IMR-90 (cell line): Measurements from ENCODE around the gene HEXA. TPM values are rescaled to one million over a fixed set of nuclear protein-coding genes. Genes with fewer than 3 reads are reported as not detected.

ENCODE experiments used
- ATAC-seq: fragments of 200-7000 bp; cut with Tn5 transposase; 2 replicates; pipeline ENCODE4 v1.9.1; 2020; ENCODE audit warnings: low read depth, mild to moderate bottlenecking, moderate library complexity
- BruUV-seq: library from RNA; stranded (reverse); fragments of 400-500 nt; replicated peaks from 2 replicates; lab custom pipeline; 2021; lab: Mats Ljungman, UMichigan
- CTCF ChIA-PET: fragments of 300-600 bp; formaldehyde crosslinking; extraction: SDS; loops from one replicate; lab custom pipeline; 2021; ENCODE audit warnings: antibody characterized with exemption; lab: Yijun Ruan, JAX
- POLR2A ChIA-PET: fragments of 300-600 bp; sonication (Branson Sonifier 250); formaldehyde crosslinking; loops from one replicate; lab custom pipeline; 2022; ENCODE audit warnings: antibody characterized with exemption; ENCODE audit not compliant: unreplicated experiment; lab: Charles Lee
- DNase-seq: peaks from one replicate; pipeline ENCODE4 v3.0.0; 2013
- H2AFZ ChIP-seq: replicated peaks from 2 replicates; pipeline ENCODE3; 2013; ENCODE audit warnings: low read length, mild to moderate bottlenecking; ENCODE audit not compliant: poor library complexity
- H2AK5ac ChIP-seq: 2 replicates; pipeline ENCODE4 v1.6.1; 2013; ENCODE audit warnings: low read depth, low read length, inconsistent platforms
- H2AK9ac ChIP-seq: replicated peaks from 2 replicates; pipeline ENCODE3; 2013; ENCODE audit warnings: mild to moderate bottlenecking, low read depth, low read length, moderate library complexity; ENCODE audit not compliant: poor library complexity
- H2BK120ac ChIP-seq: 2 replicates; pipeline ENCODE4 v1.6.1; 2013; ENCODE audit warnings: low read depth, low read length, inconsistent platforms
- H2BK15ac ChIP-seq: 3 replicates; pipeline ENCODE4 v1.6.1; 2013; ENCODE audit warnings: low read depth, low read length, inconsistent platforms
- H2BK20ac ChIP-seq: 2 replicates; pipeline ENCODE4 v1.6.1; 2013; ENCODE audit warnings: low read depth, mild to moderate bottlenecking, inconsistent platforms, low read length, moderate library complexity
- H2BK5ac ChIP-seq: 2 replicates; pipeline ENCODE4 v1.6.1; 2013; ENCODE audit warnings: mild to moderate bottlenecking, low read depth, low read length, inconsistent platforms; ENCODE audit not compliant: poor library complexity, severe bottlenecking
- H3K14ac ChIP-seq: replicated peaks from 2 replicates; pipeline ENCODE4 v1.6.1; 2013; ENCODE audit warnings: low read depth, low read length, inconsistent platforms
- H3K18ac ChIP-seq: 2 replicates; pipeline ENCODE4 v1.6.1; 2013; ENCODE audit warnings: low read depth, low read length, control low read depth
- H3K23ac ChIP-seq: 2 replicates; pipeline ENCODE4 v1.6.1; 2013; ENCODE audit warnings: low read depth, low read length, inconsistent platforms
- H3K27ac ChIP-seq: 2 replicates; pipeline ENCODE4 v1.5.1; 2013; ENCODE audit warnings: mild to moderate bottlenecking, control low read depth, low read length; ENCODE audit not compliant: insufficient read depth
- H3K27me3 ChIP-seq: 2 replicates; pipeline ENCODE4 v1.6.1; 2013; ENCODE audit warnings: low read length; ENCODE audit not compliant: control insufficient read depth, insufficient read depth
- H3K36me3 ChIP-seq: 2 replicates; pipeline ENCODE4 v1.6.1; 2013; ENCODE audit warnings: low read length, mixed read lengths; ENCODE audit not compliant: control insufficient read depth, insufficient read depth
- H3K4ac ChIP-seq: 2 replicates; pipeline ENCODE4 v1.6.1; 2013; ENCODE audit warnings: low read depth, low read length, inconsistent platforms
- H3K4me1 ChIP-seq: 2 replicates; pipeline ENCODE4 v1.6.1; 2013; ENCODE audit warnings: low read length, mixed read lengths; ENCODE audit not compliant: control insufficient read depth, insufficient read depth
- H3K4me2 ChIP-seq: 2 replicates; pipeline ENCODE4 v1.6.1; 2013; ENCODE audit warnings: low read depth, mild to moderate bottlenecking, control low read depth, low read length, moderate library complexity
- H3K4me3 ChIP-seq: 2 replicates; pipeline ENCODE4 v1.5.1; 2013; ENCODE audit warnings: low read depth, mild to moderate bottlenecking, control low read depth, low read length, moderate library complexity; ENCODE audit not compliant: insufficient read depth
- H3K56ac ChIP-seq: 2 replicates; pipeline ENCODE4 v1.6.1; 2013; ENCODE audit warnings: low read length, inconsistent platforms; ENCODE audit not compliant: insufficient read depth; ENCODE audit errors: extremely low read depth
- H3K79me1 ChIP-seq, 2 experiments: 2 replicates each; pipeline ENCODE4 v1.6.1; 2013; ENCODE audit warnings: low read length in 2 of 2, inconsistent platforms in 1 of 2, low read depth in 1 of 2
- H3K9ac ChIP-seq: 2 replicates; pipeline ENCODE4 v1.6.1; 2013; ENCODE audit warnings: low read depth, low read length, control low read depth
- H3K9me1 ChIP-seq: 2 replicates; pipeline ENCODE4 v1.6.1; 2013; ENCODE audit warnings: low read length, inconsistent platforms; ENCODE audit not compliant: insufficient read depth
- H3K9me3 ChIP-seq: 2 replicates; pipeline ENCODE4 v1.6.1; 2013; ENCODE audit warnings: low read length; ENCODE audit not compliant: control insufficient read depth, insufficient read depth
- H4K20me1 ChIP-seq: 2 replicates; pipeline ENCODE4 v1.6.1; 2013; ENCODE audit warnings: low read length, inconsistent platforms; ENCODE audit not compliant: insufficient read depth
- H4K5ac ChIP-seq: 2 replicates; pipeline ENCODE4 v1.6.1; 2013; ENCODE audit warnings: mild to moderate bottlenecking, low read depth, low read length, control low read depth
- H4K8ac ChIP-seq, 2 experiments: 2 replicates each; pipeline ENCODE4 v1.6.1; 2013; ENCODE audit warnings: low read depth in 2 of 2, low read length in 2 of 2, control low read depth in 1 of 2, inconsistent platforms in 1 of 2
- H4K91ac ChIP-seq: 2 replicates; pipeline ENCODE4 v1.6.1; 2013; ENCODE audit warnings: low read depth, low read length, inconsistent platforms; ENCODE audit not compliant: insufficient read depth
- CEBPB ChIP-seq: IDR thresholded peaks from 2 replicates; pipeline ENCODE4 v1.6.1; 2012; ENCODE audit warnings: low read depth, low read length, improper control_type of control experiment
- CHD1 ChIP-seq: IDR thresholded peaks from 2 replicates; pipeline ENCODE4 v1.6.1; 2012; ENCODE audit warnings: low read depth, low read length, improper control_type of control experiment
- ELK1 ChIP-seq: fragments of 150-350 bp; IDR thresholded peaks from 2 replicates; pipeline ENCODE4 v1.6.1; 2016; ENCODE audit warnings: low read depth, mild to moderate bottlenecking, low read length, moderate library complexity, borderline replicate concordance
- FOS ChIP-seq: fragments of 150-350 bp; IDR thresholded peaks from 2 replicates; pipeline ENCODE4 v1.6.1; 2016; ENCODE audit warnings: low read depth, low read length
- POLR2A ChIP-seq: IDR thresholded peaks from 2 replicates; pipeline ENCODE4 v1.6.1; 2012; ENCODE audit warnings: mild to moderate bottlenecking, low read depth, low read length
- RCOR1 ChIP-seq: IDR thresholded peaks from 2 replicates; pipeline ENCODE4 v1.6.1; 2012; ENCODE audit warnings: mild to moderate bottlenecking, low read length, improper control_type of control experiment; ENCODE audit not compliant: insufficient replicate concordance
- USF2 ChIP-seq: fragments of 150-350 bp; IDR thresholded peaks from 2 replicates; pipeline ENCODE4 v1.6.1; 2017; ENCODE audit warnings: mild to moderate bottlenecking, antibody characterized with exemption, low read length, low read depth
- dilution Hi-C: fragments of 300-500 bp; cut with HindIII; formaldehyde crosslinking; loops from one replicate; pipeline ENCODE4 v1.14.3; 2018; ENCODE audit warnings: low sequenced_read_pairs; ENCODE audit not compliant: unreplicated experiment
- in situ Hi-C: fragments of 300-500 bp; cut with MboI; formaldehyde crosslinking; loops from 3 replicates; pipeline ENCODE4 v1.14.3; 2019; ENCODE audit warnings: low sequenced_read_pairs, inconsistent platforms, mixed read lengths
- intact Hi-C: fragments of 100-400 bp; cut with micrococcal nuclease; formaldehyde crosslinking; loops from 2 replicates; pipeline ENCODE4 v1.10.0; 2022
- polyA plus RNA-seq, 3 experiments: library from polyadenylated mRNA; depleted of rRNA; stranded (reverse); fragments of >200 nt; gene quantifications; 2 replicates each; pipeline ENCODE4 v1.2.3, GENCODE V29; 2012; ENCODE audit warnings: low replicate concordance in 1 of 3
- total RNA-seq: library from RNA; depleted of rRNA; stranded (reverse); fragments of >200 nt; gene quantifications from 2 replicates; pipeline ENCODE4 v1.2.3, GENCODE V29; 2012

HEXA gene
- total and polyA plus RNA-seq, 2 of the 4 experiments (the other 2 are of a cell fraction): 19.4 to 115 TPM

GRCh38 chr15:72387741-72388140 lies 11.9 kb upstream of the HEXA start:
- Histone ChIP-seq H3K4me1 (no peaks in the 10 kb centered on the region), H2BK5ac (no peak overlapping the region), H3K14ac (no peak overlapping the region), H3K9me1 (no peaks in the 10 kb centered on the region), H3K18ac (no peak overlapping the region), H2AK9ac (no peak overlapping the region), H3K9ac (no peak overlapping the region), H4K91ac (no peak overlapping the region), H3K4ac (no peak overlapping the region), H2BK120ac (no peak overlapping the region), H3K9me3 (no peaks in the 10 kb centered on the region), H3K23ac (no peak overlapping the region), H3K79me1 (no peaks in the 10 kb centered on the region), H2AFZ (no peak overlapping the region), H4K20me1 (no peaks in the 10 kb centered on the region), H2BK20ac (no peak overlapping the region), H2BK15ac (no peak overlapping the region), H3K4me2 (no peak overlapping the region), H3K27ac (no peak overlapping the region), H4K5ac (no peak overlapping the region), H3K56ac (no peak overlapping the region), H4K8ac (no peak overlapping the region), H3K27me3 (peaks cover 29% of the 10 kb centered on the region), H3K4me3 (no peak overlapping the region), H3K36me3 (no peaks in the 10 kb centered on the region), H2AK5ac (no peak overlapping the region)
- ATAC-seq (no peak), DNase-seq (no peak)
- no peak for TF ChIP-seq CEBPB
- no peak for TF ChIP-seq POLR2A
- TF ChIP-seq FOS: no peak
- TF ChIP-seq CHD1: no peak
- TF ChIP-seq USF2: no peak
- no peak for TF ChIP-seq RCOR1
- no peak for TF ChIP-seq ELK1
- in situ Hi-C loops: no loop called here
- dilution Hi-C loops: no loop called here
- ChIA-PET POLR2A (no interaction called here), CTCF (no interaction called here)
- BruUV-seq: no TSS peak
- intact Hi-C loops: no loop called here
